GM21825 (cell line): ENCODE results near the gene CARTPT.
A peak's percentile ranks its signal among the peaks of the same experiment; 100 is the strongest.

Experiments
- ATAC-seq: cut with Tn5 transposase; IDR thresholded peaks from one replicate; pipeline ENCODE4 v1.9.1; 2021; ENCODE audit warnings: mild to moderate bottlenecking, moderate library complexity; ENCODE audit not compliant: unreplicated experiment

Gene CARTPT

GRCh38 chr5:71734141-71734540 lies 15.1 kb downstream of the CARTPT start:
- no peak for ATAC-seq

- ATAC-seq: no peak
Observed at GRCh38 chr5:71737931-71738539, 19.0 kb downstream of the CARTPT start.

- ATAC-seq: no peak
Observed at GRCh38 chr5:71738662-71739361, 19.7 kb downstream of the CARTPT start.

- peak; percentile 79 for ATAC-seq
Observed at GRCh38 chr5:71740015-71740753, 21.1 kb downstream of the CARTPT start.

GRCh38 chr5:71743155-71743554 lies 24.1 kb downstream of the CARTPT start:
- ATAC-seq: no peak

- ATAC-seq: no peak
Observed at GRCh38 chr5:71744009-71744790, 25.1 kb downstream of the CARTPT start.

DNA sequence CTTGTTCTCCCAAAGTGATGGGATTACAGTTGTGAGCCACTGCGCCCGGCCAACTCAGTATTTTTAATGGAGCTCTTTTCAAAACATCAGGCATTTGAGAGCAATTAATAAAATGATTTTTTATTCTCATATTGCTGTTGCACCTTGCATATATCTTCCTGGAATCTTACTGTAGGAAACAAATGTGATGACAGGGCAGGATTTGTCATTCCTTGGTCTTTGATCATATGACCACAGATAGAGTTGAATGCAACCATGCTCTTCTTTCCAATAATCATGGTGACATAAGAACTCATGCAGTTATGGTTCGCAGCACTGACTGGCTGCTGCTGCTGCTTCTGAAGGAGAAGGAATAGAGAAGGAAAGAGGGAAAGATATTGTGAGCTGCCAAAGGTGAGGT lies 28.1 kb downstream of the CARTPT start:
- ATAC-seq: no peak

- no peak for ATAC-seq
Observed at GRCh38 chr5:71748360-71748759, 29.3 kb downstream of the CARTPT start.

GRCh38 chr5:71751422-71751821 lies 32.3 kb downstream of the CARTPT start:
- no peak for ATAC-seq

DNA sequence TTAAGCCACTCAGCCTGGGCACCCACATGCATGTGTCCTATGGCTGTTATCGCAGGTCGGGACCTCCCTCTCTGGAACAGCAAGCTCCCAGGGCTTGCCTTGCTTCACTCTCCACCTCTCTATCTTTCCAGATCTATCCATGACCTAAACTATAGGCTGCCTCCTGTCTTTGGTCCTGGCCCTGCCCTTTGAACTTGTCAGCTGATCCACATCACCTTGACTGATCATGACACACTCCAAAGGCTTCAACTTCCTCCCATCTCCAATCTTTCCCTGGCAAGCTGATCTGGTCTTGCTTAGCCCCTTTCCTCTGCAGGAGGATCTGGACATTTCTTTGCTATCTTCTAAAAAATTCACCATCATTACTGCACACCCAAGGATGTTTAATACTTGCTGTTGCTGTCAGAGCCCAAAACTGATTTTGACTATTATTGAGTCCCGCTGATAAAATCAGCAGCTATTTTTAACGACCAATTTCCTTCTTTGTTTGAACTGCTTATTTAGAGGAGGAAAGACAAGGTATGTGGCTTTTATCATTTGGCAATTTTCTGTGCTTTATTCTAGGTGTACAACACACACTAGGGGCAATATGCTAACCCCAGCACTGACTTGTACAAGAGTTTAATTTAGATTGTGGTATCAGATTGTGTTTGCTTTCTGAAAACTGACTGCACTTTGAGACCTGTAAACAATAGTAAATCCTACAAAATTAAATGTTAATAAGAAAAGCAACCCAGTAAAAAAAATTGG lies 33.5 kb downstream of the CARTPT start:
- no peak for ATAC-seq

DNA sequence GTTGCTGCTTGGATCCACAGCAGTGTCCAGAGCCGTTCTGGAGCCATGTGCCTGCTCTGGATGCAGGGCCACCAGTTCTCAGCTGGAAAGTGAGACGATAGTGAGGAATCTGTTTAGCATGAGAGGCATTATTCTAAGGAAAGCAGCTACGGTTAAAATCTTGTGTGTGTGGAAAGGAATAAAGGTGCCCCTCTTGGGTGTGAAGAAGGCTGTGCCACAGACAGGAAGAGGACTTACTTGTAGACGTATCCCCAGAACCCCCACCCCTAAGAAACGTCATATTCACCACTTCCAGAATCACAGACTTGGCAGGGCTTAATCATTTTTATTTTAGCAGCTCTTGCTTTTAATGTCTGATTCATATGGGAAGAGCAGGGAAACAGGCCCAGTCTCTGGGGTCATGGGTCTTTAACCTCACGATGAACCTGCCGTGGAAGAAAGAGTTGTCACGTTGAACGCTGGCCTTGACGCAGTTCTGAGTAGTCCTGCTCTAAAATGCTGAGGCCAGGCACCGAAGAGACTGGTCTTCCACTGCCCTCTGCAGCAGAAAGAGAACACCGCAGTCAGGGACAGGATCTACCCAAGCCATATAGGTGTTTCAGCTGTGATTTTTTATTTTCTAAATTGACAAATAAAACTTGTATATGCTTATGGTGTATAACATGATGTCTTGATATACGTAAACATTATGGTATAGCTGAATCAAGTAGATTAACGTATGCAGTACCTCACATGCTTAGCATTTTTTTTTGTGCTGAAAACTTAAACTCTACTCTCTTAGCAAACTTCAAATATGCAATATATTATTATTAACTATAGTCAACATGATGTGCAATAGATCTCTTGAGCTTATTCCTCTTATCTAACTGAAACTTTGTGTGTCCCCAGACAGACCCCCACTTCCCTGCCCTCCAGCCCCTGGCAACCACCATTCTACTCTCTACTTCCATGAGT lies 38.8 kb downstream of the CARTPT start:
- peak; percentile 88 for ATAC-seq

DNA sequence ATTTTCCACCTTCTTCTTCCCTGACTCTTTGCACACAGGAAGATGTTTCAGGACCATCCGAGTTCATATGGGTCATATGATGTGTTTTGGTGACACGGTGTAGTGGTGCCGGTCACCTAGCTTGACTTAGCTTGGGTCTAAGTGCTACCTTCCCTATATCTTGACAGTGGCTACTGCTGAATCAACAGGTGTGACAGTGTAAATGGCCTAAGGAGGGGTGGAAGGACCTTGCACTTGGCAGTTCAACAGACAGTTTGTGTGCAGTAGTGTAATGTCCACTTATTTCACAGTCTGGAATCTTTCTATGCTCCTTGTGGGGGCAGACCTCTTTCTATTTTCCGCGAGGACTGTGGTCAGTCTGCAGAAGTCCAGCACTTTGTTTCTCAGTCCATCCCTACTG lies 43.8 kb downstream of the CARTPT start:
- ATAC-seq: no peak

DNA sequence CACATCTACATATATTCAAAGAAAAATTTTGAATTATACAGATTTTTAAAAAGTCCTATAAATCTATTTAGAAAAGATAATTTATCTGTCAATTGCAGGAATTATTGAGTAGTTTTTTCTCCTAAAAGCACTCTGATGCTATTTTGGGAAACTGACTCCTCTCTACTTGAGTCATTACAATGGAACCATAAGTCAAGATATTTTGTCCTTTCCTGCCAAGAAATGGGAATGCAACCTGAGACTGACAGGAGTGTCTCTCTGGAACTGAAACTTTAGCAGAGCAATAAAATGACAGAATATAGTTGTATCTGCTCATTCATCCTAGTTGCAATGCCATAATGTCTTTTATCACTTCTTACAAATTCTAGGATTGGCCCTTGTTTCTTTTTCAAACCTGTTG lies 48.6 kb downstream of the CARTPT start:
- no peak for ATAC-seq

- no peak for ATAC-seq
Observed at GRCh38 chr5:71769287-71769686, 50.2 kb downstream of the CARTPT start.

- no peak for ATAC-seq
Observed at GRCh38 chr5:71770381-71770780, 51.3 kb downstream of the CARTPT start.
